Mucosa of rectum (tissue), 2 donors: ENCODE data around the gene GRM4.

Experiments used
- H3K27ac ChIP-seq, 2 donors: one replicate each; pipeline ENCODE4 v1.7.0; 2013; ENCODE audit warnings: inconsistent platforms in 2 of 2, low read depth in 2 of 2, low read length in 2 of 2
- H3K27me3 ChIP-seq, 2 donors: one replicate each; pipeline ENCODE4 v1.7.0; 2013; ENCODE audit warnings: low read length in 2 of 2; ENCODE audit not compliant: control insufficient read depth in 2 of 2, insufficient read depth in 2 of 2
- H3K36me3 ChIP-seq, 2 donors: one replicate each; pipeline ENCODE4 v1.7.0; 2013; ENCODE audit warnings: low read length in 2 of 2; ENCODE audit not compliant: control insufficient read depth in 2 of 2, insufficient read depth in 2 of 2
- H3K4me1 ChIP-seq, 2 donors: one replicate each; pipeline ENCODE4 v1.7.0; 2013; ENCODE audit warnings: low read length in 2 of 2, mild to moderate bottlenecking in 1 of 2; ENCODE audit not compliant: control insufficient read depth in 2 of 2, insufficient read depth in 2 of 2
- H3K4me3 ChIP-seq, 2 donors: one replicate each; pipeline ENCODE4 v1.7.0; 2013; ENCODE audit warnings: low read length in 2 of 2
- H3K9ac ChIP-seq, 2 donors: one replicate each; pipeline ENCODE4 v1.7.0; 2013; ENCODE audit warnings: low read length in 2 of 2, low read depth in 1 of 2, mild to moderate bottlenecking in 1 of 2
- H3K9me3 ChIP-seq, 2 donors: one replicate each; pipeline ENCODE4 v1.7.0; 2013; ENCODE audit warnings: low read length in 2 of 2; ENCODE audit not compliant: control insufficient read depth in 2 of 2
- donor health status: healthy.
- donor health status: Normal muscosa, but diverticular disease.

GRM4 gene

DNA sequence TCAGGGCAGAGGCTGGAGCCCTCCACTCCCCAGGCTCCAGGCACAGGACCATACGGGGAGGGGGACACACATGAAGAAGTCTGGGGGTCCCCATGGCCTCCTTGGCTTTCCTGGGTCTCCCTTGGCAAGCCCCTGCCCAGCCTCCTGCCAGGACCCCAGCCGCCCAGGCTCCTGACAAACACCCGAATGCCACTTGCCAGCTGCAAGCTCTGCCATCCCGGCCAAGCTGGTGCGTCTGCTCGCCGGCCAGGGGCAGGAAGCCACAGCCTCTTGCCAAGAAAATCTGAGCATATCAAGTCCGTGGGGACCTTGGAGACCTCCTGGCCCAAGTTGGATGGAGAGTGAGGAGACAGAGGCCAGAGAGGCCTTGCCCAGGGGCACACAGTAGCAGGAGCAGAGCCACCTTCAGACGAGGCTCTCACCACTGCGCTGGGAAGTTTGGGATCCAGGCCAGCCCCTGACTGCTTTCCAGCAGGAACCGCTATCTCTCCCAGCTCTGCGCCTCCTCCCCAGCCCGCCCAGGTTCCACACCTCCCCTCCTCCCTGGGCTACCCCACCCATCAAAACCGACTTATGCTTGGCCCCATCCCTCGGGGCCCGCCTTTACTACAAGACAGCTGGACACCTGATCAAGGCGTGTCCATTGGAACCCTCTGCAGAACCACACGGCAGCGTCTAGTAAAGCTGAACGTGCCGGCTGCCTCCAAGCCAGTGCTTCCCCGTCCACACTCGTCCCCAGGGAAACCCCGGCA is 80.2 kb downstream of the GRM4 start:
- H3K27me3 ChIP-seq = peaks cover 16% of the 10 kb centered on the region in 2 donors
- no peaks in the 10 kb centered on the region for H3K36me3 ChIP-seq
- H3K4me3 ChIP-seq = no peak overlapping the region
- no peaks in the 10 kb centered on the region for H3K4me1 ChIP-seq
- H3K9ac ChIP-seq = no peak overlapping the region
- H3K9me3 ChIP-seq = no peaks in the 10 kb centered on the region
- H3K27ac ChIP-seq = no peak overlapping the region

GRCh38 chr6:34064675-34065074 is 81.2 kb downstream of the GRM4 start:
- H3K27me3 ChIP-seq = peaks cover 14 to 16% of the 10 kb centered on the region in 2 donors
- no peaks in the 10 kb centered on the region for H3K4me1 ChIP-seq
- H3K9me3 ChIP-seq = no peaks in the 10 kb centered on the region
- no peaks in the 10 kb centered on the region for H3K36me3 ChIP-seq
- no peak overlapping the region for H3K4me3 ChIP-seq
- no peak overlapping the region for H3K27ac ChIP-seq
- H3K9ac ChIP-seq = no peak overlapping the region

- Histone ChIP-seq H3K4me1 (no peaks in the 10 kb centered on the region), H3K27me3 (peaks cover 14 to 16% of the 10 kb centered on the region in 2 donors), H3K9me3 (no peaks in the 10 kb centered on the region), H3K27ac (no peak overlapping the region), H3K9ac (no peak overlapping the region), H3K36me3 (no peaks in the 10 kb centered on the region), H3K4me3 (no peak overlapping the region)
Measured at GRCh38 chr6:34063651-34064050, 82.2 kb downstream of the GRM4 start.

DNA sequence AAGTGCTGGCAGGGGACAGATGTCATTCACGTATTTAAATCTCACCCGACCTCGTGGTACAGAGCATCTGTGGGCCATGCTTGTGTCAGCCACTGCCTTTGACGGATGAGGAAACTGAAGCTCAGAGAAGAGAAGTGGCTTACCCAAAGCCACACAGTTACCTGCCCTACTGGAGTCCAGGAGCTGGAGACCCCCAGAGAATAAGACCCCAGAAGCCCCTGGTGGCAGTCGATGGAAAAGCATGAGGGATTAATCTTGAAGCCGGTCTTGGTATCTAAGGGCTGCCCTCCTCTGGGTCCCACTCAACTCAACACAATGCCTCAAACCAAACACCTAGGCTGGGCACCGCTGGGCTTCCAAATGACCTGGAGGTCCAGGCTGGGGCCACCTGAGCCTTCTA is 83.1 kb downstream of the GRM4 start:
- H3K27ac ChIP-seq = no peak overlapping the region
- no peaks in the 10 kb centered on the region for H3K36me3 ChIP-seq
- H3K27me3 ChIP-seq = peaks cover 11 to 14% of the 10 kb centered on the region in 2 donors
- H3K9ac ChIP-seq = no peak overlapping the region
- H3K4me3 ChIP-seq = no peak overlapping the region
- no peaks in the 10 kb centered on the region for H3K9me3 ChIP-seq
- H3K4me1 ChIP-seq = no peaks in the 10 kb centered on the region

DNA sequence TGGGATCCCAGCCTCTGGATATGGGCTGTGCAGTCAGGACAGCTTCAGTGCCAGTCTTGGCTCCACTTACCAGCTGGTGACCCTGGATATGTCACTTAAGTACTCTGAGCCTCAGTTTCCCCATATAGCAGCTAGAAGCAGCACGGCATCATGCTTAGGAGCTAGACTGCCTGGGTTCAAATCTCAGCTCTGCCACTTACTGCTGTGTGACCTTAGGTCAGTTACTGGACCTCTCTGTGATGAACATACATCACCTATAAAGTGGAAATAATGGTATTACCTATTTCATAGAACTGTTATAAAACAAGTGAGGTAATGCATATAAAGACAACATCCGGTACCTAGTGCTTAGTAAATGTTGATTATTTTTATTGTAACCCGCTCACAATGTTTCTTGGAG is 83.7 kb downstream of the GRM4 start:
- H3K27ac ChIP-seq = no peak overlapping the region
- H3K9ac ChIP-seq = no peak overlapping the region
- H3K27me3 ChIP-seq = peaks cover 10 to 14% of the 10 kb centered on the region in 2 donors
- H3K4me1 ChIP-seq = no peaks in the 10 kb centered on the region
- H3K36me3 ChIP-seq = no peaks in the 10 kb centered on the region
- H3K4me3 ChIP-seq = no peak overlapping the region
- no peaks in the 10 kb centered on the region for H3K9me3 ChIP-seq

DNA sequence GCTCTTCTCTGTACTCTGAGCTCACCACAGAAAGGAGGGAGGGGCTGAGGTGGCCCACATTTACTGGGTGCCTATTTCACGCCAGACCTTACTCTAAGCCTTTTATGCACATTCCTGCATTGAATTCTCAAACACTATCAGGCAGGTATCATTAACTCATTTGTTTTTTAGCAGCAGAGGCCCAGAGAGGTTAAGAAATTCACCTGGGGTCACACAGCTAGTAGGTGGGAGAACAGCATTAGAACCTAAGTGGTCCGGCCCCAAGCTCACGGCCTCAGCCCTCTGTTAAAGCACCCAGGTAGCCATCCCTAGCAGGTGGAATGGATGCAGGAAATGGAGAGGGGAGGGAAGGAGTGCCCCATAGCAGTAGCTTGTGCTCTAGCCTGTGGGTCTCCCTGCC is 84.5 kb downstream of the GRM4 start:
- H3K9ac ChIP-seq = no peak overlapping the region
- H3K27me3 ChIP-seq = peaks cover 7 to 14% of the 10 kb centered on the region in 2 donors
- H3K4me1 ChIP-seq = no peaks in the 10 kb centered on the region
- H3K4me3 ChIP-seq = no peak overlapping the region
- no peak overlapping the region for H3K27ac ChIP-seq
- no peaks in the 10 kb centered on the region for H3K9me3 ChIP-seq
- no peaks in the 10 kb centered on the region for H3K36me3 ChIP-seq

GRCh38 chr6:34059914-34060313 is 86.0 kb downstream of the GRM4 start:
- H3K9ac ChIP-seq = no peak overlapping the region
- no peak overlapping the region for H3K27ac ChIP-seq
- H3K9me3 ChIP-seq = no peaks in the 10 kb centered on the region
- no peak overlapping the region for H3K4me3 ChIP-seq
- H3K27me3 ChIP-seq = peaks cover 7 to 11% of the 10 kb centered on the region in 2 donors
- no peaks in the 10 kb centered on the region for H3K4me1 ChIP-seq
- H3K36me3 ChIP-seq = no peaks in the 10 kb centered on the region

- H3K9ac ChIP-seq = no peak overlapping the region
Measured at GRCh38 chr6:34059136-34059731, 86.7 kb downstream of the GRM4 start.

GRCh38 chr6:34057790-34058189 is 88.1 kb downstream of the GRM4 start:
- Histone ChIP-seq H3K9me3 (no peaks in the 10 kb centered on the region), H3K4me3 (no peak overlapping the region), H3K9ac (no peak overlapping the region), H3K4me1 (peaks cover 0 to 5% of the 10 kb centered on the region in 2 donors), H3K27ac (no peak overlapping the region), H3K27me3 (peaks cover 3% of the 10 kb centered on the region in 2 donors), H3K36me3 (no peaks in the 10 kb centered on the region)

More at GRCh38 chr6:34059136-34059731, 86.7 kb downstream of the GRM4 start:
- Histone ChIP-seq H3K9me3 (no peaks in the 10 kb centered on the region), H3K27me3 (peaks cover 5 to 6% of the 10 kb centered on the region in 2 donors), H3K4me3 (no peak overlapping the region), H3K27ac (no peak overlapping the region), H3K4me1 (no peaks in the 10 kb centered on the region), H3K36me3 (no peaks in the 10 kb centered on the region)

GRCh38 chr6:34057191-34057590 is 88.7 kb downstream of the GRM4 start:
- Histone ChIP-seq H3K4me3 (no peak overlapping the region), H3K9me3 (no peaks in the 10 kb centered on the region), H3K27ac (no peak overlapping the region), H3K36me3 (no peaks in the 10 kb centered on the region), H3K9ac (no peak overlapping the region), H3K27me3 (peaks cover 0 to 2% of the 10 kb centered on the region in 2 donors), H3K4me1 (peaks cover 0 to 5% of the 10 kb centered on the region in 2 donors)
